GM21390 (cell line): ENCODE results near the gene SPEF2.

Source experiments
- ATAC-seq: cut with Tn5 transposase; IDR thresholded peaks from one replicate; pipeline ENCODE4 v1.9.1; 2021; ENCODE audit not compliant: unreplicated experiment

The SPEF2 gene

GRCh38 chr5:35780236-35780635, 162.6 kb downstream of the SPEF2 start:
- ATAC-seq: no peak

- ATAC-seq: no peak
Measured at GRCh38 chr5:35781181-35781790, 163.6 kb downstream of the SPEF2 start.

- ATAC-seq: no peak
Measured at GRCh38 chr5:35783551-35783950, 165.9 kb downstream of the SPEF2 start.

- ATAC-seq: no peak
Measured at GRCh38 chr5:35785601-35786085, 168.0 kb downstream of the SPEF2 start.

GRCh38 chr5:35788724-35789123, 171.1 kb downstream of the SPEF2 start:
- ATAC-seq: no peak

GRCh38 chr5:35789732-35790456, 172.2 kb downstream of the SPEF2 start:
- ATAC-seq: no peak

GRCh38 chr5:35790457-35790822, 172.8 kb downstream of the SPEF2 start:
- ATAC-seq: no peak

GRCh38 chr5:35794328-35794619, 176.6 kb downstream of the SPEF2 start:
- ATAC-seq: no peak

- ATAC-seq: no peak
Measured at GRCh38 chr5:35794684-35795375, 177.2 kb downstream of the SPEF2 start.

GRCh38 chr5:35799181-35799580, 181.5 kb downstream of the SPEF2 start:
- no peak for ATAC-seq

- no peak for ATAC-seq
Measured at GRCh38 chr5:35799753-35800152, 182.1 kb downstream of the SPEF2 start.

GRCh38 chr5:35803191-35803651, 185.6 kb downstream of the SPEF2 start:
- ATAC-seq: no peak

GRCh38 chr5:35804201-35804653, 186.6 kb downstream of the SPEF2 start:
- no peak for ATAC-seq

GRCh38 chr5:35804841-35805240, 187.2 kb downstream of the SPEF2 start:
- no peak for ATAC-seq

- ATAC-seq: no peak
Measured at GRCh38 chr5:35810601-35811000, 192.9 kb downstream of the SPEF2 start.

- no peak for ATAC-seq
Measured at GRCh38 chr5:35811108-35811741, 193.6 kb downstream of the SPEF2 start.

GRCh38 chr5:35813521-35813920, 195.9 kb downstream of the SPEF2 start:
- no peak for ATAC-seq

- no peak for ATAC-seq
Measured at GRCh38 chr5:35815089-35815936, 197.7 kb downstream of the SPEF2 start.

GRCh38 chr5:35816881-35817521, 199.3 kb downstream of the SPEF2 start:
- no peak for ATAC-seq

GRCh38 chr5:35819026-35819425, 201.4 kb downstream of the SPEF2 start:
- no peak for ATAC-seq
